Transverse colon (tissue), 4 donors: ENCODE results near the gene ANO9. TPM values are rescaled to one million over a fixed set of nuclear protein-coding genes. Genes with fewer than 3 reads are reported as not detected.
"Not testable (repeated sequence)": the region's sequence is repeated elsewhere in the genome, so short reads cannot be mapped to it uniquely, and the experiment has no call there.

Experiments used
- DNase-seq: peaks from one replicate; pipeline ENCODE4 v3.0.0-alpha.2; 2019
- H3K27ac ChIP-seq, 4 donors: fragments of 200-600 bp; sonication (generic); 2 replicates each; pipeline ENCODE4 v1.5.1; 2016 to 2018; ENCODE audit warnings: inconsistent platforms in 4 of 4
- H3K27me3 ChIP-seq: fragments of 200-600 bp; sonication (generic); 2 replicates; pipeline ENCODE4 v1.5.1; 2017; ENCODE audit warnings: inconsistent platforms
- H3K36me3 ChIP-seq, 4 donors: fragments of 200-600 bp; sonication (generic); 2 replicates each; pipeline ENCODE4 v1.5.1; 2017 to 2019; ENCODE audit warnings: inconsistent platforms in 4 of 4
- H3K4me1 ChIP-seq, 4 donors: fragments of 200-600 bp; sonication (generic); 2 replicates each; pipeline ENCODE4 v1.5.1; 2017 to 2020; ENCODE audit warnings: inconsistent platforms in 4 of 4
- H3K4me3 ChIP-seq, 4 donors: fragments of 200-600 bp; sonication (generic); 1 replicate in 1 of 4; 2 replicates in 3 of 4; pipeline versions ENCODE4 v1.5.1 to v1.6.1; 2017 to 2019; ENCODE audit warnings: inconsistent platforms in 4 of 4
- H3K9me3 ChIP-seq, 2 donors: fragments of 200-600 bp; sonication (generic); 2 replicates each; pipeline ENCODE4 v1.5.1; 2017 to 2019; ENCODE audit warnings: inconsistent platforms in 2 of 2
- CTCF ChIP-seq, 5 experiments: fragments of 200-600 bp in 3 of 5; fragments of 450-650 bp in 2 of 5; sonication (generic) in 3 of 5; IDR thresholded peaks; 1 replicate in 2 of 5; 2 replicates in 3 of 5; pipeline ENCODE4 v1.5.1; 2016 to 2017; ENCODE audit warnings: antibody characterized with exemption in 5 of 5, inconsistent platforms in 3 of 5, mild to moderate bottlenecking in 2 of 5, moderate library complexity in 1 of 5
- EP300 ChIP-seq: sonication (generic); formaldehyde crosslinking; IDR thresholded peaks from one replicate; pipeline ENCODE4 v1.6.1; 2017; ENCODE audit warnings: antibody characterized with exemption, low read depth
- POLR2A ChIP-seq: fragments of 450-650 bp; IDR thresholded peaks from one replicate; pipeline ENCODE4 v1.6.1; 2016; ENCODE audit warnings: antibody characterized with exemption, mild to moderate bottlenecking, moderate library complexity
- POLR2AphosphoS5 ChIP-seq, 3 donors: sonication (generic); formaldehyde crosslinking; IDR thresholded peaks; one replicate each; pipeline ENCODE4 v1.6.1; 2016; ENCODE audit warnings: antibody characterized with exemption in 3 of 3
- WGBS, 2 donors: methylation state at CpG; one replicate each; pipeline ENCODE4 v1.1.5; 2018; ENCODE audit warnings: low coverage in 1 of 2; 5-methylcytosine and 5-hydroxymethylcytosine counted together
- in situ Hi-C, 4 donors: fragments of 200-750 bp; cut with MboI; loops; one replicate each; pipeline versions ENCODE4 v1.15.0 to v1.15.1; 2017; ENCODE audit warnings: low sequenced_read_pairs in 3 of 4, low pct_ligation_motif_present in 1 of 4, low pct_unique_long_range_greater_than_20kb in 1 of 4
- intact Hi-C: fragments of 100-400 bp; cut with DNase I; formaldehyde crosslinking; loops from one replicate; pipeline ENCODE4 v1.15.1; 2023; ENCODE audit warnings: low total_unique reads
- total RNA-seq, 4 donors: library from RNA; depleted of rRNA; stranded (reverse); fragments of >200 nt; gene quantifications; one replicate each; pipeline ENCODE4 v1.1.0, GENCODE V29; 2016

The ANO9 gene
- total RNA-seq, 4 donors from 2014 or later, result 117 to 490 (median 296) TPM

GRCh38 chr11:426851-427250, 15.0 kb downstream of the ANO9 start:
- WGBS, 2 donors, result 92 to 100% methylated on average over 1 to 8 of the region's 8 CpGs
- Histone ChIP-seq H3K27me3 (peaks cover 9% of the 10 kb centered on the region), H3K36me3 (no peaks in the 10 kb centered on the region), H3K27ac (no peak overlapping the region), H3K4me3 (no peak overlapping the region), H3K9me3 (no peaks in the 10 kb centered on the region), H3K4me1 (no peaks in the 10 kb centered on the region)
- DNase-seq, result no peak
- in situ Hi-C loops, result no loop called here
- TF ChIP-seq POLR2AphosphoS5 (IDR thresholded peaks at IDR 0.05) (no peak), POLR2A (no peak), CTCF (IDR thresholded peaks at IDR 0.05) (no peak), EP300 (no peak)
- intact Hi-C loops, result no loop called here

- H3K9me3 ChIP-seq, result no peaks in the 10 kb centered on the region
- peaks cover 9% of the 10 kb centered on the region for H3K27me3 ChIP-seq
- no peaks in the 10 kb centered on the region for H3K36me3 ChIP-seq
- DNase-seq, result no peak
- in situ Hi-C loops (no loop called here), intact Hi-C loops (no loop called here)
- no peaks in the 10 kb centered on the region for H3K4me1 ChIP-seq
- 59 to 86% methylated on average over 4 of the region's 4 CpGs for WGBS, 2 donors
- TF ChIP-seq POLR2AphosphoS5 (IDR thresholded peaks at IDR 0.05), result no peak
- no peak for TF ChIP-seq POLR2A
- no peak for TF ChIP-seq EP300
- TF ChIP-seq CTCF (IDR thresholded peaks at IDR 0.05), result no peak
- no peak overlapping the region for H3K4me3 ChIP-seq
- no peak overlapping the region for H3K27ac ChIP-seq
These were observed 16.5 kb downstream of the ANO9 start for GRCh38 chr11:425301-425700.

- in situ Hi-C loops, H3K4me1 ChIP-seq, H3K27me3 ChIP-seq, DNase-seq, H3K9me3 ChIP-seq, H3K4me3 ChIP-seq, H3K27ac ChIP-seq, intact Hi-C loops, H3K36me3 ChIP-seq: not testable (repeated sequence)
- WGBS, 2 donors, result 64 to 82% methylated on average over 3 to 22 of the region's 45 CpGs
These were observed 17.0 kb downstream of the ANO9 start for GRCh38 chr11:424766-425165.

- intact Hi-C loops, result no loop called here
- no peak for TF ChIP-seq POLR2A
- TF ChIP-seq POLR2AphosphoS5 (IDR thresholded peaks at IDR 0.05), result no peak
- no peak for TF ChIP-seq EP300
- no peak for TF ChIP-seq CTCF (IDR thresholded peaks at IDR 0.05)
- no peaks in the 10 kb centered on the region for H3K36me3 ChIP-seq
- no peak overlapping the region for H3K27ac ChIP-seq
- no peak overlapping the region for H3K4me3 ChIP-seq
- H3K27me3 ChIP-seq, result peaks cover 9% of the 10 kb centered on the region
- no peaks in the 10 kb centered on the region for H3K9me3 ChIP-seq
- H3K4me1 ChIP-seq, result no peaks in the 10 kb centered on the region
- DNase-seq, result no peak
- in situ Hi-C loops, result no loop called here
- WGBS, 2 donors, result 84 to 90% methylated on average over 4 of the region's 4 CpGs
These were observed 17.6 kb downstream of the ANO9 start for GRCh38 chr11:424232-424631.

GRCh38 chr11:422249-422656, 19.6 kb downstream of the ANO9 start:
- 74 to 89% methylated on average over 6 to 10 of the region's 10 CpGs for WGBS, 2 donors
- H3K4me3 ChIP-seq, result no peak overlapping the region
- no peak for DNase-seq
- no peaks in the 10 kb centered on the region for H3K9me3 ChIP-seq
- H3K27me3 ChIP-seq, result peaks cover 15% of the 10 kb centered on the region
- intact Hi-C loops (no loop called here), in situ Hi-C loops (no loop called here)
- H3K4me1 ChIP-seq, result peaks cover 0 to 7% (median 5%) of the 10 kb centered on the region in 4 donors
- no peak overlapping the region for H3K27ac ChIP-seq
- TF ChIP-seq POLR2AphosphoS5 (IDR thresholded peaks at IDR 0.05), result no peak
- TF ChIP-seq POLR2A, result no peak
- no peak for TF ChIP-seq CTCF (IDR thresholded peaks at IDR 0.05)
- no peak for TF ChIP-seq EP300
- H3K36me3 ChIP-seq, result no peaks in the 10 kb centered on the region
